Stimulated activated CD4-positive, alpha-beta T cell treated with anti-CD3 and anti-CD28 coated beads, Interleukin-2, amount 100 ng/mL, for 4 hours (primary cell): ENCODE data around the gene GNG7.
"Not testable (repeated sequence)": the region's sequence is repeated elsewhere in the genome, so short reads cannot be mapped to it uniquely, and the experiment has no call there.

Source experiments
- DNase-seq: peaks from one replicate; pipeline ENCODE4 v3.0.0-alpha.2; 2020; ENCODE audit warnings: low read depth

The GNG7 gene

DNA sequence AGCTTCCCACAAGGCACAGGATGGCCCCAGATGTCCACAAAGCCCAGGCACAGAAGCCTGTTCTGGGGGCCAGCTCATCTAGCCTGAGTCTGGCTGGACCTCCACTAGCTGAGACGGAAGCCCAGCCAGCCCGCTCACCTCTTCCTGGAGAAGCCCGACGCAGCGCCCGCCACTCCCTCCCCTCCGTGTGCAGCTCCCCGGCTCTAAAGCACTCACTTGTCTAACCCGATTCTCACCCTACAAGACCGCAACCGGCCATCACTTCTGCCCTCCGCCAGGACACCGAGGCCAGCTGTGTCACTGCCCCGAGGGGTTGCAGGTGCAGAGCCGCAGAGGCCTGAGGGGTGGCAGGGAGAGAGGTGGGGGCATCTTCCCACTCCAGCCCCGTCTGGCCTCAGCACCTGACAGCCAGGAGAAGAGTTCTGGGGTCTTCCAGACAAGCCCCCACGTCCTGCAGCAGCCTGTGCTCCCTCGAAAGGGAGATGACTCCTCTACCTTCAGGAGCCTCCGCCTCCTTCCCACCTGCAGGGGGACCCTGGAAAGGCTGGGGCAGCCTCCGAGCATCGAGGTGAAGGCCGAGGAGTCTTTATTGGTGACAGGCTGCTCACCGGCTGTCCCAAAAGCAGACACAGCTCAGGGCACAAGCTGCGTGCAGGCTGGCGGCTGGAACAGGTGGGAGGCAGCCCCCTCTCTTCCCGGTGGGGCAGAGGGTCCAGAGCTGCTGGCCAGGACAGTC is 24.6 kb upstream of the GNG7 start:
- no peak for DNase-seq

DNA sequence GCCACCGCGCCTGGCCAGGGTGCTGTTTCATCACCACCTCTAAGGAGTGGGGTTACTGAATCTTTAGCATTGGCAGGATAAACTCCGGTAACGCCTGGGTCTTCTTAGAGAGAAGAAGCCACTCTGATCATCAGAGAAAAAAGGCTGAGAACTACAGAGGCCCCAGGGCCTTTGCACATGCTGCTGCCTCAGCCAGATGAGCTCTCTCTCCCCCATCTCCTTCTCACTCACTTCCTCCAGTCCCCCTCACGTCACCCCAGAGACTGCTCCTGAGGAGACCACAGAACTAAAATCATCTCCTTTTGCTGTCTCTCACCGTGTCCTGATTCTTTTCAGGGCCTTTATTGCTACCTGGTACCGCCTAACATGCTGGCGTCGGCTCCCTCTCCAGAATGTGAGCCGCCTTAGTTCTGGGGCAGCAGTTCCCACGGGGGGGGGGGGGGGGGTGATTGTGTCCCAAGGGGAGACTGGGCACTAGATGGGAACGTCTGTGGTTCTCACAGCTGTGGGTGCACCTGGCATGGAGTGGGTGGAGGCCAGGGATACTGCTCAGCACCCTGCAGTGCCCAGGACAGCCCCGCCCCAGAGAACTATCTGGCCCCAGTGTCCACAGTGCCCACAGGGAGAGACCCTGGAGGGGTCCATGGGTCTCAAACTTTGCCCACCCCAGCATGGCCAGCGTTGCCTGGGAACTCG is 23.8 kb upstream of the GNG7 start:
- DNase-seq, result no peak

DNA sequence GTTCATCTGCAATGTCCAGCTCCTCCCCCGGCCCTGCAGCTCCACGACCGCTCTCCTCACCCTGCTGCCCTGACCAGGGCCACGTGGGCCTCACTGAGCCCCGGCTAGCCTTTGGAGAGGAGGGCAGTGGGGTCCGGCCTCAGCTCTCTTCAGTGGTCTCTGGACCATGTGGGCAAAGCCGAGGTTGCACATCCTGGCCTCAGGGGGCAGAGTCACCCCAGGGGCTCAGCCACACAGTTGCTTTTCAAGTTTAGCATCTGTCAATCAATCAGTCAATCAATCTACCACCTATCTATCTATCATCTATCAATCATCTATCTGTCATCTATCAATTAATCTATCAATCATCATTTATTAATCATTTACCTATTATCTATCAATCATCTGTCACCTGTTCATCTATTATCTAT is 21.7 kb upstream of the GNG7 start:
- no peak for DNase-seq

GRCh38 chr19:2723747-2724146 is 21.3 kb upstream of the GNG7 start:
- DNase-seq, result no peak

GRCh38 chr19:2723345-2723715 is 20.8 kb upstream of the GNG7 start:
- DNase-seq, result no peak

DNA sequence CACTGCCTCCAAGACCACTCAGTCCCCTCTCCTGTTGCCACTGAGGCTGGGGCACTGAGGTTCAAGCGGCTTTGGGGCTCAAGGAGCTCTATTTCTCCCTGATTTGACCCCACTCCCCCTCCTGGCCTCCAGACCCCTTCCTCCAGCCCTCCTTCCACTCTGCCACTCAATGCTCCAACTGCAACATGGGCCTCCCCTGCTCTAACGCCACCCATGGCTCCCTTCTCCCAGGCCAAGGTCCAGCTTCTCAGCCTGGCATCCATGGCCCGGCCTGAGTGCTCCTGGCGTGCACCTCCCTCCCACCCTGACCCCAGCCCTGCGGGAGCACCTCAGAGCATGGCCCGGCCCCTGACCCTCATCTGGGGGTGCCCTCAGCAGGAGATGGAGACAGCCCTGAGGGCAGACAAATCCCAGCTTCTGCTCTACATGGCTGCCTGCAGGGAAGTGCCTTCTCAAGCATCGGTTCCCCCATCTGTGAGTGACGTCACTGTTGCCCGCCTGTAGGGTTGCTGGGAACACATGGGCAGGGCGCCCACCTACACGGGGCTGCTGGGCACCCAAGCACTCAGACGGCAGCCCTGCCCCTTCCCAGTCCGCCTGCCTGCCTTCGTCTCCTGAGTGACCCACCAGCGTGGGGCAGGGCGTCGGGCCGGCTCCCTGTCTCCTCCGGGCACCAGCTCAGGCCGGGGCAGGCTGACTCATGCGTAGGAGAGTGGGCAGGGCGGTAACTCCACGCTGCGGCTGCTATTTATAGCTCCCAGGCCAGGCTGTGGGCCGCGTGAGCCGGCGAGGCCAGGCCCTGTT is 20.2 kb upstream of the GNG7 start:
- DNase-seq, result no peak

DNA sequence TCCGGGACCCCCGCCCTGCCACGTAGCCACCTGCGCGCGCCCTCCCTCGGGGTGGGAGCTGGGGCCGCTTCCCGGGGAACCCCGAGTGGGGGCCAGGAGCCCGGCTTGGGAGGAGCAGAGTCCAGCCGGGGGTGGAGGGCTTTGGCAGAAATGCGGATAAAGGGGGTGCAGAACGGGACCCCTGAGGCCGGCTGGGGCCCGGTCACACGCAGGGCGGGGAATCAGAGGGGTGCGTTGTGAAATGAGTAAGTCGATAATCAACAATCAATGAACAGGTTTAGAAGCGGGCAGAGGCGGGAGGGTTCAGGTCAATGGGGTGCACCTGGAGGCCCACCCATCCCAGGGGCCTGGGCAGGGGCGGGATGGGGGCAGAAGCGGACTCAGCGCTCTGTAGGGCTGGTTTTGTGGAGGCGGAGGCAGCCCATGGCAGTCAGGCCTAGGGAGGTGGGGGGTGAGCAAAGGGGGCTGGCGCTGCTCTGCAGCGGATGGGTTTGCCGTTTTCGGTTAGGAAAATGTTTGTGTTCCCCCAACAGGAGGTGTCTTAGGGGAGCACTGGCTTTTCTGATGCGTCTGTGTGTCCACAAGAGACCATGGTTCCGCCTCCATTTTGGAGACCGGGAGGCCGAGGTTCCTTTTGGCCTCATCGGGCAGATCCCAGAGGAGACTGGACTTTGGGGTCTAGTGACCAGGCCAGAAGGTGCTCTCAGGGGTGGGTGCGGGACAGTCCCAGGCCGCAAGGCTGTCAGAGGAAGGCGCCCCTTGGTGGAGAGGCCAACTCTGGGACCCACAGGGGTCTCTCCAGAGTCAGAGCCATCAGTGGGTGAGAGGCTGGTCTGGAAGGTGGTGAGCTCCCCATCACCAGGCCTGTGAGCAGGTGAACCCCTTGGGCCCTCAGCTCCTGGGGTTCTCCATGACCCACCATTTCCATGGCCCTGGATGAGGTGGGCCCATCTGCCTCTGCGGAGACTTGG is 19.4 kb upstream of the GNG7 start:
- DNase-seq, result no peak

- DNase-seq, result no peak
Measured at GRCh38 chr19:2720777-2721569, 18.5 kb upstream of the GNG7 start, which contains the start of gene DIRAS1. Gene DIRAS1 (minus strand): TSS chr19:2721372. CDS start chr19:2717806, 3,566 bp downstream.

- no peak for DNase-seq
Measured at GRCh38 chr19:2719920-2720776, 17.7 kb upstream of the GNG7 start.

- DNase-seq, result no peak
Measured at GRCh38 chr19:2719232-2719735, 16.8 kb upstream of the GNG7 start.

DNA sequence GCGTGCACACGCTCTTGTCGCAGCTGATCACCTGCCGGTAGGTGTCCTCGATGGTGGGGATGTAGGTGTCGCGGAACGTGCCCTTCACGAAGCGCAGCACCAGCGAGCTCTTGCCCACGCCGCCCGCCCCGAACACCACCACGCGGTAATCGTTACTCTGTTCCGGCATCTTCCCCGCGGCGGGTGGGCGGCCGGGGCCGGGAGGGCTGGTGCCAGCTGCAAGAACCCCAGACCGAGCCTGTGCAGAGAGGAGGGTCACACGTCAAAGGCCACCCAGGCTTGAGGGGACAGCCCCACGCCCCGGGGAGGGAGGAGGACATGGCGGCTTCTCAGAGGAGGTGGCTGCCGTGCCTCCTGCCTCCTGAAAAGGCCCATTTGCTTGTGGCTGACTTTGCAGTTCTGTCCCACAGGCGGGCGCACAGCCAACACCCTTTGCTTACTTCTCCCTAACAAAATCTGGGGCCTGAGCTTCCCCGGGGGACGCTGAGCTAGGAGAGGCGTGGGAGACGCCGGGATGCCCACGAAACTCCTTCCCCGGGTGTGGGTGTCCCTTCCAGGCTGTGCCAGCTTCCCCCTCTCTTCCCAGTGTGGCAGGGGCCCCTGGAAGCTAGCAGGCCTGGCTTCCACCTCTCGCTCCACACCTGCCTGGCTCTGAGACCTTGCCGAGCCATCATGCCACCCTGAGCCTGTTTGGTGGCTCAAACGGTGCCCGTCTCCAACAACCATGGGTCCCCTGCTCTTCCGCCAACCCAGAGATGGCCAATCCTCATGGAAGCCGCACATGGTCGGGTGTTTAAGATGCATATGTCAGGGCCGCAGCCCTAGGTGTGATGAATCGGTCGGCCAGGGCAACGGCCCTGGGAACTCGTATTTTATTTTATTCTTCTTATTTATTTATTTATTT is 15.4 kb upstream of the GNG7 start:
- no peak for DNase-seq

- no peak for DNase-seq
Measured at GRCh38 chr19:2716722-2717637, 14.5 kb upstream of the GNG7 start.

DNA sequence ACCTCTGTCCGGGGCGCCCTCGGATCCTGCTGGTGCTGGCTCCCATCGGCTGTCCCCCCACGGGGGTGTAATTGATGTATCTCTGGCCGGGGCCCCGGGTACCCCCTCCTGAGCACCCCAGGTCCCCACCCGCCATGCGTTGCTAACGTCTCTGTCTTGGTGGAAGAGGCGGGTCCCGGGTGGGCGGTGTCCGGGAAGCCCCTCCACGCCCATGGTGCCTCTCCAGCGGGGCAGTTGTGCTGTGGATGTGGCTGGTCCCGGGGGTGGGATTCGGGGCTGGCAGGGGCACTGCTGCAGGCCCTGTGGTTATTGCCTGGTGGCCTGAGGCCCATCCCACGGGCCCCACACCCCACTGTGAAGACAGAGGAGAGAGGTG is 13.8 kb upstream of the GNG7 start:
- no peak for DNase-seq

DNA sequence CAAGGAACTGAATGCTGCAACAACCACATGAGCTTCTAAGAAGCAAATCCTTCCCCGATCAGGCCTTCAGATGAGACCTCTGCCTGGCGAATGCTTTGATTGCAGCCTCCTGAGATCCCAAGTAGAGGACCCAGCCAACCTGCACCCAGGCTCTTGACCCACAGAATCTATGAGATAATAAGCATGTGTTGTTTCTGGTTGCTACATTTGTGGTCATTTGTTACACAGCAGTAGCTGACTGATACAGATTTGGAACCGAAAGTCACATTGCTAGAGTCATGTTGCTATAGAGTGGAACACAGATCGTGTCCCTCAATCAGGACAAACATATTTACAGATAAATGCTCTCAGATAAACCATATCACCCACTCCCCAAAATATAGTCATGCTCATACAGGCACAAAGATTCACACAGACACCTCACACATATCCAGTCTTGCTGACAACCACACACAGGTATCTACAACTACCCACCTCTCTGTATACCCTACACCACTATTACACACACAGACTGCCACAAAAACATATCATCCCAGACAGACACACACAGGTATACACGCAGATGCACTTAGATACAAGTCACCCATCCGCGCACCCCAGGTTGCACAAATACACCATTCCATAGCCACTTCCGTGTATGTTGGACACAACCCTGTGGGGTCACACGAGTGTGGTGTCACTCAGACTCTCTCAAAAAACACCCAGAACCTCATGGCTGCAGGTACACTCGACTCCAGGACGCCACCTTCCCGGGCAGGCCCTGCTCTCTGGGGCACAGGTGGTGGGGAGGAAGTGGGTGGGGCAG is 13.2 kb upstream of the GNG7 start:
- no peak for DNase-seq

DNA sequence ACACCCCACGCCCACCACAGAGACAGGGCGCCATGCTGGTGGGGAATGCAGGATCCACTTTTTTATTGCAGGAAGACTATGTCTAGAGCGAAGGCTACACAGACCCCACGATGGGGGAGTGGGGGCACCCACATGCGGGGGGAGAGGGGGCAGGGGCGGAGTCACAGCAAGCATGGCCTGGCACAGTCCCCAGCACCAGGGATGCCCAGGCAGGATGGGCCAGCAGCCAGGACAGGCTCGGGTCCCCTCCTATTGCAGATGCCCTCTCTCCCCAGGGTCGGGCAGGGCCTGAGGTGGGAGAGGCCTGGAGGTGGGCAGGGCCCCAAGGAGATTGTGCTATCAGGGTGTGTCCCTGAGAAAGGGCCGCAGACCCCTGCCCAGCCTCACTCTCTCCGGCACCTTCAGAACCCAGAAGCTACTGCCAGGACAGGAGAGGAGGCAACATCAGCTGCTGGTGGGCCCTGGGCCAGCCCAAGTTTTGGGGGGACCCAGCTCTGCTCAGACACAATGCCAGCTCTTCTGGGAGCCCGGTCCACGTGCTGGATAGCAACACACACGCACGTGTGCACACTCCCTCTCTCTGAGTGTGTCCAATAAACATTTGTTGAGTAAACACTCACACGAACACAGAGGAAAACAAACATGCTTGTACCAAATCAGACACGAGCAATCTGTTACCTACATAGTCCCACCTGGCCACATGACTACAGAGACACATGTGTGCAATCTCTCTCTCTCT is 12.2 kb upstream of the GNG7 start:
- no peak for DNase-seq

DNA sequence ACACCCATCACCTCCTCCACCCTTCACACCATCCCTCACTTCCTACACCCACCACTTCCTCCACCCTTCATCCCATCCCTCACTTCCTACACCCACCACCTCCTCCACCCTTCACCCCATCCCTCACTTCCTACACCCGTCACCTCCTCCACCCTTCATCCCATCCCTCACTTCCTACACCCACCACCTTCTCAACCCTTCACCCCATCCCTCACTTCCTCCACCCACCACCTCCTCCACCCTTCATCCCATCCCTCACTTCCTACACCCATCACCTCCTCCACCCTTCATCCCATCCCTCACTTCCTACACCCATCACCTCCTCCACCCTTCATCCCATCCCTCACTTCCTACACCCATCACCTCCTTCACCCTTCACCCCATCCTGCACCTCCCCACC is 11.6 kb upstream of the GNG7 start:
- not testable (repeated sequence) for DNase-seq
